H9 (cell line): ENCODE measurements around the gene MRPL28. TPM values are rescaled to one million over a fixed set of nuclear protein-coding genes. Genes with fewer than 3 reads are reported as not detected.

ENCODE experiments used
- DNase-seq: peaks from one replicate; pipeline ENCODE4 v3.0.0-alpha.2; 2017
- H2AFZ ChIP-seq: one replicate; pipeline ENCODE4 v1.6.1; 2013; ENCODE audit warnings: mild to moderate bottlenecking, low read length, control low read depth, moderate library complexity
- H2AK5ac ChIP-seq: 2 replicates; pipeline ENCODE4 v1.6.1; 2013; ENCODE audit warnings: low read length, control low read depth, mixed read lengths; ENCODE audit not compliant: insufficient read length
- H2BK120ac ChIP-seq: one replicate; pipeline ENCODE4 v1.6.1; 2013; ENCODE audit warnings: low read depth, mild to moderate bottlenecking, low read length, control low read depth, inconsistent platforms; ENCODE audit not compliant: poor library complexity, severe bottlenecking
- H2BK12ac ChIP-seq: 2 replicates; pipeline ENCODE4 v1.6.1; 2013; ENCODE audit warnings: low read length, control low read depth, mixed read lengths, low read depth; ENCODE audit not compliant: insufficient read length
- H2BK15ac ChIP-seq: 2 replicates; pipeline ENCODE4 v1.6.1; 2013; ENCODE audit warnings: low read depth, low read length, control low read depth
- H2BK20ac ChIP-seq: one replicate; pipeline ENCODE4 v1.6.1; 2013; ENCODE audit warnings: low read depth, mild to moderate bottlenecking, low read length, control low read depth, inconsistent platforms; ENCODE audit not compliant: poor library complexity, severe bottlenecking
- H2BK5ac ChIP-seq: 2 replicates; pipeline ENCODE4 v1.6.1; 2013; ENCODE audit warnings: low read length, control low read depth, mixed read lengths; ENCODE audit not compliant: insufficient read length
- H3K14ac ChIP-seq: 2 replicates; pipeline ENCODE4 v1.6.1; 2013; ENCODE audit warnings: low read length, control low read depth; ENCODE audit not compliant: insufficient read depth
- H3K18ac ChIP-seq: 2 replicates; pipeline ENCODE4 v1.6.1; 2013; ENCODE audit warnings: low read depth, mild to moderate bottlenecking, mixed read lengths, low read length, control low read depth; ENCODE audit not compliant: insufficient read length
- H3K23ac ChIP-seq: 2 replicates; pipeline ENCODE4 v1.6.1; 2013; ENCODE audit warnings: low read length, control low read depth, mixed read lengths, low read depth; ENCODE audit not compliant: insufficient read length
- H3K23me2 ChIP-seq: 2 replicates; pipeline ENCODE4 v1.6.1; 2013; ENCODE audit warnings: low read depth, mild to moderate bottlenecking, mixed read lengths, low read length, control low read depth; ENCODE audit not compliant: insufficient read length, poor library complexity, severe bottlenecking
- H3K27ac ChIP-seq: 2 replicates; pipeline ENCODE4 v1.5.1; 2013; ENCODE audit warnings: low read length, control low read depth, mixed read lengths, low read depth; ENCODE audit not compliant: insufficient read length
- H3K27me3 ChIP-seq: 2 replicates; pipeline ENCODE4 v1.6.1; 2013; ENCODE audit warnings: low read length, control low read depth, inconsistent platforms; ENCODE audit not compliant: insufficient read depth
- H3K4ac ChIP-seq: 2 replicates; pipeline ENCODE4 v1.6.1; 2013; ENCODE audit warnings: low read depth, mild to moderate bottlenecking, control low read depth, inconsistent platforms, low read length, moderate library complexity
- H3K4me1 ChIP-seq: 2 replicates; pipeline ENCODE4 v1.6.1; 2013; ENCODE audit warnings: low read length, control low read depth, inconsistent platforms; ENCODE audit not compliant: insufficient read depth
- H3K4me2 ChIP-seq: 2 replicates; pipeline ENCODE4 v1.6.1; 2013; ENCODE audit warnings: low read length, control low read depth, mixed read lengths; ENCODE audit not compliant: insufficient read length, insufficient read depth
- H3K56ac ChIP-seq: 2 replicates; pipeline ENCODE4 v1.6.1; 2013; ENCODE audit warnings: low read depth, mild to moderate bottlenecking, mixed read lengths, low read length, control low read depth; ENCODE audit not compliant: insufficient read length
- H3K79me1 ChIP-seq: 2 replicates; pipeline ENCODE4 v1.6.1; 2013; ENCODE audit warnings: low read depth, mild to moderate bottlenecking, moderate library complexity, low read length, control low read depth, inconsistent platforms; ENCODE audit not compliant: insufficient read depth, poor library complexity, severe bottlenecking
- H3K79me2 ChIP-seq: 2 replicates; pipeline ENCODE4 v1.6.1; 2013; ENCODE audit warnings: low read length, control low read depth, inconsistent platforms; ENCODE audit not compliant: insufficient read depth
- H3K9ac ChIP-seq: 2 replicates; pipeline ENCODE4 v1.6.1; 2013; ENCODE audit warnings: low read length, control low read depth, mixed read lengths; ENCODE audit not compliant: insufficient read length; ENCODE audit errors: extremely low read depth
- H3K9me3 ChIP-seq: one replicate; pipeline ENCODE4 v1.6.1; 2013; ENCODE audit warnings: low read depth, low read length, inconsistent platforms; ENCODE audit not compliant: control insufficient read depth
- H3T11ph ChIP-seq: one replicate; pipeline ENCODE4 v1.6.1; 2013; ENCODE audit warnings: mild to moderate bottlenecking, low read length, control low read depth, inconsistent platforms
- H4K20me1 ChIP-seq: one replicate; pipeline ENCODE4 v1.6.1; 2013; ENCODE audit not compliant: control insufficient read depth, insufficient read length, insufficient read depth
- H4K5ac ChIP-seq: 2 replicates; pipeline ENCODE4 v1.6.1; 2013; ENCODE audit warnings: low read depth, mild to moderate bottlenecking, mixed read lengths, low read length, control low read depth; ENCODE audit not compliant: insufficient read length
- H4K8ac ChIP-seq: replicated peaks from 2 replicates; pipeline ENCODE4 v1.6.1; 2013; ENCODE audit warnings: low read length, control low read depth, mixed read lengths, low read depth; ENCODE audit not compliant: insufficient read length
- H4K91ac ChIP-seq: 2 replicates; pipeline ENCODE4 v1.6.1; 2013; ENCODE audit warnings: low read depth, mild to moderate bottlenecking, moderate library complexity, mixed read lengths, low read length, control low read depth; ENCODE audit not compliant: insufficient read length
- H3K27ac Mint-ChIP-seq, 3 experiments: 2 replicates in 2 of 3; 3 replicates in 1 of 3; pipeline ENCODE4 v1.8.0; 2020 to 2021; ENCODE audit warnings: mixed read lengths in 3 of 3, mild to moderate bottlenecking in 1 of 3, moderate library complexity in 1 of 3
- H3K27me3 Mint-ChIP-seq: 2 replicates; pipeline ENCODE4 v1.8.0; 2021; ENCODE audit warnings: low read depth, mild to moderate bottlenecking, moderate library complexity, mixed read lengths
- H3K36me3 Mint-ChIP-seq, 3 experiments: 2 replicates in 2 of 3; 3 replicates in 1 of 3; pipeline ENCODE4 v1.8.0; 2020 to 2021; ENCODE audit warnings: low read depth in 3 of 3, mixed read lengths in 3 of 3; ENCODE audit not compliant: insufficient read depth in 1 of 3
- H3K4me1 Mint-ChIP-seq, 2 experiments: 2 replicates each; pipeline ENCODE4 v1.8.0; 2020; ENCODE audit warnings: mixed read lengths in 2 of 2
- H3K4me3 Mint-ChIP-seq, 2 experiments: 2 replicates in 1 of 2; 3 replicates in 1 of 2; pipeline ENCODE4 v1.8.0; 2020 to 2021; ENCODE audit warnings: mild to moderate bottlenecking in 2 of 2, mixed read lengths in 2 of 2, moderate library complexity in 1 of 2
- H3K9me3 Mint-ChIP-seq, 2 experiments: 2 replicates in 1 of 2; 3 replicates in 1 of 2; pipeline ENCODE4 v1.8.0; 2020; ENCODE audit warnings: mild to moderate bottlenecking in 2 of 2, mixed read lengths in 2 of 2, moderate library complexity in 1 of 2
- CTCF ChIP-seq: fragments of 200-600 bp; sonication (generic); conservative IDR thresholded peaks from 3 replicates; pipeline ENCODE4 v1.8.0; 2021; ENCODE audit warnings: antibody characterized with exemption, mild to moderate bottlenecking
- WGBS: extraction: QIAGEN DNeasy Blood & Tissue Kit; methylation state at CpG from one replicate; pipeline ENCODE4 v1.1.7; 2013; ENCODE audit warnings: missing lambda C conversion rate, low lambda C conversion rate, mixed read lengths; ENCODE audit not compliant: insufficient read length; ENCODE audit errors: extremely low coverage; 5-methylcytosine and 5-hydroxymethylcytosine counted together
- total RNA-seq: library from RNA; stranded (reverse); gene quantifications from 2 replicates; pipeline ENCODE4 v1.2.1, GENCODE V29; 2021

Gene MRPL28
- total RNA-seq, 1 experiment from 2014 or later: 154 TPM

GRCh38 chr16:401468-402348 is 31.4 kb upstream of the MRPL28 start, which contains the start of gene DECR2:
Gene DECR2, plus strand, starts transcription at chr16:401885. Its CDS starts 79 bp downstream, at chr16:401964.
- peaks cover 14 to 15% of the 10 kb centered on the region in 2 experiments for H3K4me1 Mint-ChIP-seq
- H3K56ac ChIP-seq: no peak within 1 kb of the TSS
- no peak within 1 kb of the TSS for H2BK120ac ChIP-seq
- peaks cover 2% of the 10 kb centered on the region for H4K20me1 ChIP-seq
- H3K79me2 ChIP-seq: no peaks in the 10 kb centered on the region
- WGBS: no CpG with 5 or more reads among the region's 91 CpGs
- no peak within 1 kb of the TSS for H2BK5ac ChIP-seq
- no peak within 1 kb of the TSS for H4K5ac ChIP-seq
- no peaks in the 10 kb centered on the region for H3K27me3 ChIP-seq
- peak within 1 kb of the TSS; percentile 93 for H3K18ac ChIP-seq
- H2AFZ ChIP-seq: no peak within 1 kb of the TSS
- H4K8ac ChIP-seq: no peak within 1 kb of the TSS
- no peak within 1 kb of the TSS for H4K91ac ChIP-seq
- H3K4me1 ChIP-seq: peaks cover 2% of the 10 kb centered on the region; the same call in 1 of the 2 replicates
- no peak within 1 kb of the TSS for H3T11ph ChIP-seq
- H3K23ac ChIP-seq: no peak within 1 kb of the TSS
- peak within 1 kb of the TSS; percentile 73 to 81 for H3K4me3 Mint-ChIP-seq
- peak within 1 kb of the TSS; percentile 78 for H3K9ac ChIP-seq
- no peaks in the 10 kb centered on the region for H3K27me3 Mint-ChIP-seq
- no peak within 1 kb of the TSS for H2BK15ac ChIP-seq
- H2AK5ac ChIP-seq: no peak within 1 kb of the TSS
- peaks cover 15 to 23% (median 22%) of the 10 kb centered on the region in 3 experiments for H3K36me3 Mint-ChIP-seq
- H3K23me2 ChIP-seq: no peaks in the 10 kb centered on the region
- peak; percentile 54 for TF ChIP-seq CTCF
- H3K4ac ChIP-seq: no peak within 1 kb of the TSS; the same call in 1 of the 2 replicates
- H2BK20ac ChIP-seq: no peak within 1 kb of the TSS
- peak within 1 kb of the TSS in 1 of 3 experiments; percentile 49; a peak in 4 of 7 replicates for H3K27ac Mint-ChIP-seq
- no peak within 1 kb of the TSS for H3K27ac ChIP-seq
- no peaks in the 10 kb centered on the region for H3K79me1 ChIP-seq
- peaks cover 0 to under 1% of the 10 kb centered on the region in 2 experiments; a peak in 2 of 5 replicates for H3K9me3 Mint-ChIP-seq
- H2BK12ac ChIP-seq: no peak within 1 kb of the TSS
- peak within 1 kb of the TSS; percentile 95 for H3K14ac ChIP-seq
- no peaks in the 10 kb centered on the region for H3K9me3 ChIP-seq
- DNase-seq: peak; percentile 93
- peak within 1 kb of the TSS; percentile 36 for H3K4me2 ChIP-seq
